IPS-18a (cell line): Measurements from ENCODE around the gene ATF6.

Experiments used
- H3K27ac ChIP-seq: one replicate; pipeline ENCODE4 v1.5.1; 2013; ENCODE audit warnings: low read length
- H3K27me3 ChIP-seq: one replicate; pipeline ENCODE4 v1.6.1; 2013; ENCODE audit warnings: mild to moderate bottlenecking, low read length; ENCODE audit not compliant: control insufficient read depth, insufficient read depth
- H3K36me3 ChIP-seq: one replicate; pipeline ENCODE4 v1.6.1; 2013; ENCODE audit warnings: low read depth, low read length; ENCODE audit not compliant: control insufficient read depth
- H3K4me1 ChIP-seq: one replicate; pipeline ENCODE4 v1.6.1; 2013; ENCODE audit warnings: low read depth, low read length; ENCODE audit not compliant: control insufficient read depth
- H3K4me3 ChIP-seq: one replicate; pipeline ENCODE4 v1.5.1; 2013; ENCODE audit warnings: low read length
- H3K9ac ChIP-seq: one replicate; pipeline ENCODE4 v1.6.1; 2013; ENCODE audit warnings: mild to moderate bottlenecking, low read length, moderate library complexity
- H3K9me3 ChIP-seq: one replicate; pipeline ENCODE4 v1.6.1; 2013; ENCODE audit warnings: low read depth, low read length; ENCODE audit not compliant: control insufficient read depth

Gene ATF6

GRCh38 chr1:161932668-161933067, 166.5 kb downstream of the ATF6 start:
- H3K36me3 ChIP-seq, result no peaks in the 10 kb centered on the region
- H3K9ac ChIP-seq, result no peak overlapping the region
- no peaks in the 10 kb centered on the region for H3K27me3 ChIP-seq
- no peaks in the 10 kb centered on the region for H3K4me1 ChIP-seq
- no peaks in the 10 kb centered on the region for H3K9me3 ChIP-seq
- H3K27ac ChIP-seq, result no peak overlapping the region
- H3K4me3 ChIP-seq, result no peak overlapping the region

GRCh38 chr1:161933592-161934588, 167.8 kb downstream of the ATF6 start:
- Histone ChIP-seq H3K4me1 (no peaks in the 10 kb centered on the region), H3K27ac (no peak overlapping the region), H3K27me3 (no peaks in the 10 kb centered on the region), H3K9me3 (no peaks in the 10 kb centered on the region), H3K4me3 (no peak overlapping the region), H3K9ac (no peak overlapping the region), H3K36me3 (no peaks in the 10 kb centered on the region)

GRCh38 chr1:161935264-161935663, 169.1 kb downstream of the ATF6 start:
- no peaks in the 10 kb centered on the region for H3K9me3 ChIP-seq
- H3K36me3 ChIP-seq, result no peaks in the 10 kb centered on the region
- no peak overlapping the region for H3K4me3 ChIP-seq
- no peak overlapping the region for H3K27ac ChIP-seq
- H3K27me3 ChIP-seq, result no peaks in the 10 kb centered on the region
- no peak overlapping the region for H3K9ac ChIP-seq
- no peaks in the 10 kb centered on the region for H3K4me1 ChIP-seq

GRCh38 chr1:161936786-161937185, 170.7 kb downstream of the ATF6 start:
- Histone ChIP-seq H3K27ac (no peak overlapping the region), H3K4me3 (no peak overlapping the region), H3K36me3 (no peaks in the 10 kb centered on the region), H3K9ac (no peak overlapping the region), H3K27me3 (no peaks in the 10 kb centered on the region), H3K4me1 (no peaks in the 10 kb centered on the region), H3K9me3 (no peaks in the 10 kb centered on the region)

GRCh38 chr1:161940866-161941591, 174.9 kb downstream of the ATF6 start:
- H3K36me3 ChIP-seq, result no peaks in the 10 kb centered on the region
- H3K4me3 ChIP-seq, result no peak overlapping the region
- H3K4me1 ChIP-seq, result peaks cover 6% of the 10 kb centered on the region
- H3K9me3 ChIP-seq, result no peaks in the 10 kb centered on the region
- no peak overlapping the region for H3K9ac ChIP-seq
- no peak overlapping the region for H3K27ac ChIP-seq
- no peaks in the 10 kb centered on the region for H3K27me3 ChIP-seq

GRCh38 chr1:161941726-161942436, 175.8 kb downstream of the ATF6 start:
- Histone ChIP-seq H3K27ac (no peak overlapping the region), H3K4me1 (peaks cover 14% of the 10 kb centered on the region), H3K4me3 (no peak overlapping the region), H3K36me3 (no peaks in the 10 kb centered on the region), H3K27me3 (no peaks in the 10 kb centered on the region), H3K9ac (no peak overlapping the region), H3K9me3 (no peaks in the 10 kb centered on the region)

- no peak overlapping the region for H3K4me3 ChIP-seq
- H3K9me3 ChIP-seq, result no peaks in the 10 kb centered on the region
- H3K9ac ChIP-seq, result no peak overlapping the region
- peaks cover 18% of the 10 kb centered on the region for H3K4me1 ChIP-seq
- H3K27me3 ChIP-seq, result no peaks in the 10 kb centered on the region
- no peak overlapping the region for H3K27ac ChIP-seq
- no peaks in the 10 kb centered on the region for H3K36me3 ChIP-seq
These were observed 177.6 kb downstream of the ATF6 start for GRCh38 chr1:161943737-161944136.

- Histone ChIP-seq H3K27ac (no peak overlapping the region), H3K4me3 (no peak overlapping the region), H3K36me3 (no peaks in the 10 kb centered on the region), H3K9me3 (no peaks in the 10 kb centered on the region), H3K9ac (no peak overlapping the region), H3K4me1 (peaks cover 18% of the 10 kb centered on the region), H3K27me3 (no peaks in the 10 kb centered on the region)
These were observed 178.3 kb downstream of the ATF6 start for GRCh38 chr1:161944381-161944780.

GRCh38 chr1:161945306-161946060, 179.4 kb downstream of the ATF6 start:
- Histone ChIP-seq H3K27me3 (no peaks in the 10 kb centered on the region), H3K9ac (no peak overlapping the region), H3K36me3 (no peaks in the 10 kb centered on the region), H3K27ac (no peak overlapping the region), H3K9me3 (no peaks in the 10 kb centered on the region), H3K4me1 (peaks cover 18% of the 10 kb centered on the region), H3K4me3 (no peak overlapping the region)

GRCh38 chr1:161946071-161946987, 180.2 kb downstream of the ATF6 start:
- Histone ChIP-seq H3K36me3 (no peaks in the 10 kb centered on the region), H3K4me1 (peaks cover 18% of the 10 kb centered on the region), H3K27me3 (no peaks in the 10 kb centered on the region), H3K4me3 (no peak overlapping the region), H3K9ac (no peak overlapping the region), H3K27ac (no peak overlapping the region), H3K9me3 (no peaks in the 10 kb centered on the region)
